ENCODE results near the gene SEPTIN7.

SEPTIN7 gene

DNA sequence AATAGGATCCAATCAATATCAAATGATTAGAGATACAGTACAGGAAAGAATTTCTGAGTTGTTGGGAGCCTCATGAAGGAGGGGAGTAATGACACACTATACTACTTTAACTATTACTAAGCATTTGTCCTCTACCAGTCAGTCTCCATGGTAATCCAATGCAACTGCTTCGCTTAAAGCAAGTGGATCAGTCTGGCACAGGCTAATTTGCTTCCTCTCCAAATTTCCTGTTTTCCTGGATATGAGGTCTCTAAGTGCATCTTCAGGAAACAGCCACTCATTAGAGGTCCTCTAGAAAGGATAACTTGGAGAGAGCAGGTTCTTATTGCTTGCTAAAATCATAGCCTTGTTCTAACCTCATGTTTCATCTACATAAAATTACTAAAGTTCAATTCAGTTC lies 8.4 kb upstream of the SEPTIN7 start:
- FAIRE-seq: no peak

DNA sequence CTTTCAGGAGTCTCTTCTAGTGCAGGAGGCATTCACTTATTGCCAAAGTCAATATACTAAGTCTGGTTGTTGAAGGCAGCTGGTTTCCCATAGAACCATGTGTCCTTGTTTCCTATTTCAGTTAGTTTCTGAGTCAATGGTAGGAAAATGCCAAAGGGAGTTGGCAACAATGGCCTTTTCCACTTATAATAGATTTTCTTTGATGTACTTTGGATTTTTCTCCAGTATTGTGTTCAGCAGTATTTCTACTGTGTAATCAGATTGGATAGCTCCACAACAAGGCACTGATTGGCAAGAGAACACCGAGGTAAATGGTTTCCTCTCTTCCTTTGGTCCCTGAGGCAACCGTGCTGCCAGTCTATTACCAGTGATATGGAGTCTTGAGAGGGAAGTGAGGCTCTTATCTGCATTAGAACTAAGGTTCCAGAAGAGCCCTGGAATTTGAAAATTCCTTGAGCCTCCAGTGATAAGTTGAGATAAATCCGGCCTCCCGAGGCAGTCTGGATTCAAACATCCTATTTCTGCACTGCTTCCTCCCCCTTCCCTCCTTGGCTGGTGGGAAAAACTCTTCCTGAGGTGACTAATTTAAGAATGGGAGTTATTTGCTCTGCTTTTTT lies 7.9 kb upstream of the SEPTIN7 start:
- no peak for FAIRE-seq

- FAIRE-seq: no peak
Observed at GRCh38 chr7:35797311-35797710, 3.5 kb upstream of the SEPTIN7 start.

DNA sequence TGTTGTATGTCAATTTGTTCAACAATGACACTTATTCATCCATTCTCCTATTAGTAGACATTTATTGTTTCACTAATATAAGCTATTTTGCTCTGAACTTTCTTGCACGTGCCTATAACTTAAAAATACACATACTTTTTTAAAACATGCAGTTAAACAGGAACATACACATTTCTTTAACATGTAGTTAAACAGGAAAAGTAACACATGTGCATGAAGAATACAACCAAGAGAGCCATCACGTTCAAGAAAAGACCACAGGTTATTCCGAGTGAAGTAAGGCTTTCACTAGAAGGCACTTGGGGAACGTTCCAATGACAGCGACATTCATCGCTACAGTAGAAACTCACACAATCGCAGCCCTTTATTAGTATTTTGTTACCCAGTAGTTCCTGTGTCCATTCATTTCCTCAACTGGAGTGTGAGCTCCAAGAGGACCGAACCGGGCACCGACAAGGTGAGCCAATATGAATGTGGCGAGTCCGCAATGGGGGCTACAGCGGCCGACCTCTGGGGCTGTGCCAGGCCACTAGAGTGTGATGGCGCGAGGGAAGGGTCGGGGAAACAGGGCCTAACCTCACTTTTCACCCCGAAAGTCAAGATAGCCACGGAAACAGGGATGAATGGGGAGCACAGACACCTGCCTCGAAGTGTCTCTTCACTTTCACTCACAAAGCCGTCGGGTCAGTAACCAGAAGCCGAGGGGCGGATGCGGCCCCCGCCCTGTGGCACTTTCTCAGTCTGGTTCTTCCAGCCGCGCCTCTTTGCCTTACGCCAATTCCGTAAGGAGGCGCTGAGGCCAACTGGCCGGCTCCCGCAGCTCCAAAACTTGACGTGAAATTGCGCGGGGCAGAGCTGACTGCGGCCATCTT lies 775 bp upstream of the SEPTIN7 start:
- no peak for FAIRE-seq

GRCh38 chr7:35801392-35802101 lies 690 bp downstream of the SEPTIN7 start:
- no peak for FAIRE-seq

DNA sequence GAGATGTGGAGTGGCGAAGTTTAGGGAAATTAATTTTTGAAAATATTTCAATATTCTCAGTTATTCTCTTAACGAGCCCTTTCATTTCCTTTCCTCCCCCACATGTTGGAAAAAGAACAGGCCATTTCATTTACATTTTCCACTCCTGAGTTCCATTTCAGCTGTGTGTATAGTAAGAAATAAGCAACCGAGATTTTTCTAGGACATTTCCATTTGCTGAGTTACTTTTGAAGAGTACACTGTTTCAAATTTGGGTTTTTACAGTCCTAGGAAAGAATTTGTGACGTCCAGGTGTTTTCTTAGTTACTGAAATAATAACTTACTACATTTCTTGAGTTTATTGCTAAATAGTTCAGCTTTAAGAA lies 1.2 kb downstream of the SEPTIN7 start:
- FAIRE-seq: no peak

GRCh38 chr7:35802649-35803048 lies 1.8 kb downstream of the SEPTIN7 start:
- no peak for FAIRE-seq

GRCh38 chr7:35804231-35804970 lies 3.5 kb downstream of the SEPTIN7 start:
- FAIRE-seq: no peak

DNA sequence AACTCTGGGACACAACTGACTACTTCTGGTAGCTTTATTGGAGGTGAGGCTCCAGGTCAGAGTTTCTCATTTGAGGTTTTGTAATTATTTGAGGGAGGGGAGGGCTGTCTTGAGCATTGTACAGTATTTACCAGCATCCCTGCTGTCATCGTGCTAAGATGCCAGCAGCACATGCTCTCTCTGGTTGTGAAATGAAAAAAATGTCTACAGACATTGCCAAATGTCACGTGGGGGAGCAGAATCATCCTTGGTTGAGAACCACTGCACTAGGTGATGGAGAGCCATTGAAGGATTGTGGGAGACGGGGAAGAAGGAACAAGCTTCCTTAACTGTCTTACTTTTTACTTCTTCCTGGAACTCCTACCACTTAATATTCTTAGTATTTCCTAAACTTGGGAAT lies 5.0 kb downstream of the SEPTIN7 start:
- FAIRE-seq: no peak

DNA sequence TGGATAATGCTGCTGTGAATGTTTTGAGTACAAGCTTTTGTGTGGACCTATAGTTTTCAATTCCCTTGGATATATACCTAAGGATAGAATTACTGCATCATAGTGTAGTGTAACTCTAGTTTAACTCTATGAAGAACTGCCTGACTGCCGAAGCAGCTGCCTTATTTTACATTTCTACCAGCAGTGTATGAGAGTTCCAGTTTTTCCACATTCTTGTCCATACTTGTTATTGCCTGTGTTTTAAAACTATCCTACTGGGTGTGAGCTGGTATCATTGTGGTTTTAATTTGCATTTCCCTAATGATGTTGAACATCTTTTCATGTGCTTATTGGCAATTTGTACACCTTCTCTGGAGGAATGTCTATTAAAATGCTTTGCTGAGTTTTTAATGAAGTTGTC lies 15.7 kb downstream of the SEPTIN7 start:
- no peak for FAIRE-seq

GRCh38 chr7:35817181-35817580 lies 16.3 kb downstream of the SEPTIN7 start:
- no peak for FAIRE-seq

GRCh38 chr7:35817930-35818329 lies 17.1 kb downstream of the SEPTIN7 start:
- FAIRE-seq: no peak

DNA sequence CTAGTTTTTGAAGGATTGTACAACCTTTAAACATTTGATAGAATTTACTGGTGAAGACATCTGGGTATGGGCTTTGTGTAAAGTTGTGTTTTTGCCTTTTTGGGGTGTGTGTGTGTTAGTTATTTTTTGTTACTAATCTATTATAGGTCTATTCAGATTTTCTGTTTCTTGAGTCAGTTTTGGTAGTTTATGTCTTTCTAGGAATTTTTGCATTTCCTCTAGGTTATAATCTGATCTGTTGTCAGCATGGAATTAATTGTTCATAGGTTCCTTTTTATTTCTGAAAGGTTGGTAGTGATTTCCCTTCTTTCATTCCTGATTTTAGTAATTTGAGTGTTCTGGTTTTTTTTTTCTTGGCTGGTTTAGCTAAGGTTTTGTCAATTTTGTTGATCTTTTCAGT lies 17.7 kb downstream of the SEPTIN7 start:
- FAIRE-seq: no peak

- FAIRE-seq: no peak
Observed at GRCh38 chr7:35819310-35819709, 18.5 kb downstream of the SEPTIN7 start.

- no peak for FAIRE-seq
Observed at GRCh38 chr7:35819954-35820703, 19.3 kb downstream of the SEPTIN7 start.

GRCh38 chr7:35820858-35821257 lies 20.0 kb downstream of the SEPTIN7 start:
- FAIRE-seq: no peak

GRCh38 chr7:35823440-35823839 lies 22.6 kb downstream of the SEPTIN7 start:
- FAIRE-seq: no peak

DNA sequence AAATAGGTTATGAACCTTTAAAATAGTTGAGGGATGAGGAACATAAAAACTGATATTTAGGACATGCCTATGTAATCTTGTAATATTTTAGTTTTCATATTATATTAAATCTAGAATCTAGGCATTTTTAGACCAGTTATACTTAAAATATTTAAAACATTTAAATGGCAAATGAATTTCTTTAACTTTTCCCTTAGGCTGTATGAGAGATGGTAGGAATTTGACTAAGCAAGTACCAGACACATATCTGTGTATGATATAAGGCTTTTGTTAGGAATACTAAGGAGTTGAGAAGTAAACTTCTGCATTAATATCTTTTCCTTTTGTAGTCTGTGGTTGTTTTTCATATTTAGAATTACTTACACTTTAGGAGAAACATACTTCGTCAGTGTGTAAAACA lies 25.1 kb downstream of the SEPTIN7 start:
- FAIRE-seq: no peak

- FAIRE-seq: no peak
Observed at GRCh38 chr7:35826751-35827150, 25.9 kb downstream of the SEPTIN7 start.

DNA sequence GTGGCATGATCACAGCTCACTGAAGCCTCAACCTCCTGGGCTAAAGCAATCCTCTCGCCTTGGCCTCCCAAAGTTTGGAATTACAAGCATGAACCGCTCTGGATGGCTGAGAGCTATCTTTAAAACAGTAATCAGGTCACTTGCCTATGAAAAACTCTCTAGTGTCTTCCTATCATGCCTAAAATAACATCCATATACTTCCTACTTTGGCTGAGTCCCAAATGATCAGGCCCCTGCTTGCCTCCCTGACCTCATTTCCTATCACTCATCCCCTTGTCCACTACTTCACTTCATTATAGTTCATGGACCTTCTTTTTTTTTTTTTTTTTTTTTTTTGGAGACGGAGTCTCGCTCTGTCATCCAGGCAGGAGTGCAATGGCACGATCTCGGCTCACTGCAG lies 28.0 kb downstream of the SEPTIN7 start:
- FAIRE-seq: no peak

GRCh38 chr7:35831208-35831607 lies 30.4 kb downstream of the SEPTIN7 start:
- FAIRE-seq: no peak

Measured in A204.1 (cell line).